Smooth muscle cell (in vitro differentiated cells): ENCODE data around the gene KCTD10. TPM values are rescaled to one million over a fixed set of nuclear protein-coding genes. Genes with fewer than 3 reads are reported as not detected.
"Not testable (repeated sequence)": the region's sequence is repeated elsewhere in the genome, so short reads cannot be mapped to it uniquely, and the experiment has no call there.

ENCODE experiments used
- DNase-seq: peaks from one replicate; lab custom pipeline; 2025; ENCODE audit not compliant: unreplicated experiment; lab: John Stamatoyannopoulos, UW
- H2AFZ ChIP-seq: fragments of 200-600 bp; sonication (generic); 2 replicates; pipeline ENCODE4 v1.6.0; 2016; ENCODE audit warnings: antibody characterized with exemption, low read depth, mild to moderate bottlenecking
- H3F3A ChIP-seq: fragments of 200-600 bp; sonication (generic); 2 replicates; pipeline ENCODE4 v1.6.0; 2017; ENCODE audit warnings: antibody characterized with exemption, low read depth
- H3K27ac ChIP-seq: fragments of 200-600 bp; sonication (generic); 2 replicates; pipeline ENCODE4 v1.5.1; 2016; ENCODE audit warnings: low read depth, mild to moderate bottlenecking
- H3K27me3 ChIP-seq: fragments of 200-600 bp; sonication (generic); 2 replicates; pipeline ENCODE4 v1.6.1; 2016; ENCODE audit warnings: low read depth, mild to moderate bottlenecking
- H3K36me3 ChIP-seq: fragments of 200-600 bp; sonication (generic); 2 replicates; pipeline ENCODE4 v1.5.1; 2016; ENCODE audit warnings: low read depth
- H3K4me1 ChIP-seq: fragments of 200-600 bp; sonication (generic); 2 replicates; pipeline ENCODE4 v1.5.1; 2016; ENCODE audit warnings: low read depth
- H3K4me2 ChIP-seq: fragments of 200-600 bp; sonication (generic); 2 replicates; pipeline ENCODE4 v1.6.0; 2016; ENCODE audit warnings: mild to moderate bottlenecking
- H3K4me3 ChIP-seq: fragments of 200-600 bp; sonication (generic); 2 replicates; pipeline ENCODE4 v1.5.1; 2016; ENCODE audit warnings: mild to moderate bottlenecking
- H3K79me2 ChIP-seq: fragments of 200-600 bp; sonication (generic); 2 replicates; pipeline ENCODE4 v1.6.0; 2016; ENCODE audit warnings: low read depth, mild to moderate bottlenecking
- H3K9ac ChIP-seq: fragments of 200-600 bp; sonication (generic); 2 replicates; pipeline ENCODE4 v1.6.0; 2016; ENCODE audit warnings: low read depth
- H3K9me3 ChIP-seq: fragments of 200-600 bp; sonication (generic); replicated peaks from 2 replicates; pipeline ENCODE4 v1.5.1; 2016; ENCODE audit warnings: low read depth
- H4K20me1 ChIP-seq: fragments of 200-600 bp; sonication (generic); 2 replicates; pipeline ENCODE4 v1.6.0; 2016; ENCODE audit warnings: low read depth
- CTCF ChIP-seq: fragments of 200-600 bp; sonication (generic); IDR thresholded peaks from 2 replicates; pipeline ENCODE4 v1.5.1; 2017; ENCODE audit warnings: borderline replicate concordance, mild to moderate bottlenecking, antibody characterized with exemption; ENCODE audit not compliant: insufficient read depth, poor library complexity, severe bottlenecking
- WGBS: methylation state at CpG from one replicate; pipeline ENCODE4 v1.1.7; 2016; ENCODE audit warnings: low lambda C conversion rate; 5-methylcytosine and 5-hydroxymethylcytosine counted together
- polyA plus RNA-seq: library from polyadenylated mRNA; unstranded; fragments of >200 nt; fragmentation: Nextera tagmentation; extraction: Ambion mirVana; gene quantifications from 2 replicates; pipeline ENCODE4 v1.2.1, GENCODE V29; 2016
- total RNA-seq: library from RNA; depleted of rRNA; stranded (reverse); fragments of >200 nt; gene quantifications from 2 replicates; pipeline ENCODE4 v1.2.3, GENCODE V29; 2014

The KCTD10 gene
- total and polyA plus RNA-seq, 2 experiments from 2014 or later, result 79.6 to 89.7 TPM

- H3K27me3 ChIP-seq, result no peaks in the 10 kb centered on the region
- H4K20me1 ChIP-seq, result no peaks in the 10 kb centered on the region
- no peaks in the 10 kb centered on the region for H3F3A ChIP-seq
- no peaks in the 10 kb centered on the region for H3K9me3 ChIP-seq
- H3K36me3 ChIP-seq, result no peaks in the 10 kb centered on the region
- no peak overlapping the region for H3K4me3 ChIP-seq
- H3K4me1 ChIP-seq, result no peaks in the 10 kb centered on the region
- no peak for DNase-seq
- H3K9ac ChIP-seq, result no peak overlapping the region
- no peak overlapping the region for H2AFZ ChIP-seq
- H3K79me2 ChIP-seq, result no peaks in the 10 kb centered on the region
- WGBS, result 84% methylated on average over 4 of the region's 4 CpGs
- H3K27ac ChIP-seq, result no peak overlapping the region
- no peak overlapping the region for H3K4me2 ChIP-seq
- TF ChIP-seq CTCF, result peak; percentile 14
Measured at GRCh38 chr12:109433618-109434017, 43.5 kb downstream of the KCTD10 start.

- no peaks in the 10 kb centered on the region for H3K4me1 ChIP-seq
- H4K20me1 ChIP-seq, result no peaks in the 10 kb centered on the region
- H3K79me2 ChIP-seq, result no peaks in the 10 kb centered on the region
- peak; percentile 21 for DNase-seq
- H3F3A ChIP-seq, result no peaks in the 10 kb centered on the region
- no peaks in the 10 kb centered on the region for H3K36me3 ChIP-seq
- H3K27me3 ChIP-seq, result no peaks in the 10 kb centered on the region
- no peak overlapping the region for H3K4me3 ChIP-seq
- WGBS, result 50% methylated on average over 14 of the region's 14 CpGs
- H3K9me3 ChIP-seq, result no peaks in the 10 kb centered on the region
- peak; percentile 74 for TF ChIP-seq CTCF
- peak overlapping the region; percentile 10 for H3K27ac ChIP-seq
- H3K9ac ChIP-seq, result no peak overlapping the region
- H2AFZ ChIP-seq, result no peak overlapping the region
- H3K4me2 ChIP-seq, result no peak overlapping the region
Measured at GRCh38 chr12:109432842-109433304, 44.2 kb downstream of the KCTD10 start.

- H3K27ac ChIP-seq, result peak overlapping the region; percentile 10
- TF ChIP-seq CTCF, result no peak
- H4K20me1 ChIP-seq, result no peaks in the 10 kb centered on the region
- H3K79me2 ChIP-seq, result no peaks in the 10 kb centered on the region
- H3K9me3 ChIP-seq, result no peaks in the 10 kb centered on the region
- WGBS, result 41% methylated on average over 6 of the region's 6 CpGs
- H3K36me3 ChIP-seq, result no peaks in the 10 kb centered on the region
- H3K4me1 ChIP-seq, result no peaks in the 10 kb centered on the region
- no peak overlapping the region for H3K9ac ChIP-seq
- no peak overlapping the region for H3K4me2 ChIP-seq
- no peaks in the 10 kb centered on the region for H3F3A ChIP-seq
- DNase-seq, result no peak
- H3K27me3 ChIP-seq, result no peaks in the 10 kb centered on the region
- no peak overlapping the region for H3K4me3 ChIP-seq
- no peak overlapping the region for H2AFZ ChIP-seq
Measured at GRCh38 chr12:109432431-109432830, 44.7 kb downstream of the KCTD10 start.

- H4K20me1 ChIP-seq, result no peaks in the 10 kb centered on the region
- no peaks in the 10 kb centered on the region for H3K27me3 ChIP-seq
- H3K79me2 ChIP-seq, result no peaks in the 10 kb centered on the region
- H3K4me3 ChIP-seq, result no peak overlapping the region
- no peaks in the 10 kb centered on the region for H3F3A ChIP-seq
- no peak overlapping the region for H3K4me2 ChIP-seq
- no peak overlapping the region for H2AFZ ChIP-seq
- H3K36me3 ChIP-seq, result no peaks in the 10 kb centered on the region
- TF ChIP-seq CTCF, result no peak
- H3K9ac ChIP-seq, result no peak overlapping the region
- H3K4me1 ChIP-seq, result no peaks in the 10 kb centered on the region
- H3K9me3 ChIP-seq, result no peaks in the 10 kb centered on the region
- no peak for DNase-seq
- WGBS, result 98% methylated on average over 6 of the region's 6 CpGs
- H3K27ac ChIP-seq, result no peak overlapping the region
Measured at GRCh38 chr12:109430244-109430643, 46.9 kb downstream of the KCTD10 start.

GRCh38 chr12:109428804-109429203 lies 48.3 kb downstream of the KCTD10 start:
- not testable (repeated sequence) for H3K27me3 ChIP-seq, H2AFZ ChIP-seq, H3K36me3 ChIP-seq, H3K4me1 ChIP-seq, DNase-seq, H4K20me1 ChIP-seq, H3K79me2 ChIP-seq, H3K9ac ChIP-seq, H3K27ac ChIP-seq, H3K9me3 ChIP-seq, H3K4me2 ChIP-seq, H3F3A ChIP-seq, H3K4me3 ChIP-seq
- 90% methylated on average over 3 of the region's 3 CpGs for WGBS
